AG09309 (cell line): ENCODE data around the gene RSBN1L.

ENCODE experiments used
- DNase-seq: peaks from one replicate; pipeline ENCODE4 v3.0.0-alpha.2; 2010; ENCODE audit warnings: low read depth
- H3K4me3 ChIP-seq: 2 replicates; pipeline ENCODE4 v1.5.1; 2011; ENCODE audit warnings: mild to moderate bottlenecking, low read depth, low read length, moderate library complexity; ENCODE audit not compliant: control insufficient read depth
- TF ChIP-seq, protein P1 (sequence below): IDR thresholded peaks from 2 replicates; pipeline ENCODE4 v1.5.1; 2011; ENCODE audit warnings: mild to moderate bottlenecking, low read depth, low read length, inconsistent platforms; ENCODE audit not compliant: insufficient read depth, control insufficient read depth; ENCODE audit errors: missing control alignments

RSBN1L gene

GRCh38 chr7:77799078-77799964, 103.1 kb downstream of the RSBN1L start:
- no peak for DNase-seq
- H3K4me3 ChIP-seq: peak overlapping the region; percentile 88
- TF ChIP-seq, protein P1, sequence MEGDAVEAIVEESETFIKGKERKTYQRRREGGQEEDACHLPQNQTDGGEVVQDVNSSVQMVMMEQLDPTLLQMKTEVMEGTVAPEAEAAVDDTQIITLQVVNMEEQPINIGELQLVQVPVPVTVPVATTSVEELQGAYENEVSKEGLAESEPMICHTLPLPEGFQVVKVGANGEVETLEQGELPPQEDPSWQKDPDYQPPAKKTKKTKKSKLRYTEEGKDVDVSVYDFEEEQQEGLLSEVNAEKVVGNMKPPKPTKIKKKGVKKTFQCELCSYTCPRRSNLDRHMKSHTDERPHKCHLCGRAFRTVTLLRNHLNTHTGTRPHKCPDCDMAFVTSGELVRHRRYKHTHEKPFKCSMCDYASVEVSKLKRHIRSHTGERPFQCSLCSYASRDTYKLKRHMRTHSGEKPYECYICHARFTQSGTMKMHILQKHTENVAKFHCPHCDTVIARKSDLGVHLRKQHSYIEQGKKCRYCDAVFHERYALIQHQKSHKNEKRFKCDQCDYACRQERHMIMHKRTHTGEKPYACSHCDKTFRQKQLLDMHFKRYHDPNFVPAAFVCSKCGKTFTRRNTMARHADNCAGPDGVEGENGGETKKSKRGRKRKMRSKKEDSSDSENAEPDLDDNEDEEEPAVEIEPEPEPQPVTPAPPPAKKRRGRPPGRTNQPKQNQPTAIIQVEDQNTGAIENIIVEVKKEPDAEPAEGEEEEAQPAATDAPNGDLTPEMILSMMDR: no peak

DNA sequence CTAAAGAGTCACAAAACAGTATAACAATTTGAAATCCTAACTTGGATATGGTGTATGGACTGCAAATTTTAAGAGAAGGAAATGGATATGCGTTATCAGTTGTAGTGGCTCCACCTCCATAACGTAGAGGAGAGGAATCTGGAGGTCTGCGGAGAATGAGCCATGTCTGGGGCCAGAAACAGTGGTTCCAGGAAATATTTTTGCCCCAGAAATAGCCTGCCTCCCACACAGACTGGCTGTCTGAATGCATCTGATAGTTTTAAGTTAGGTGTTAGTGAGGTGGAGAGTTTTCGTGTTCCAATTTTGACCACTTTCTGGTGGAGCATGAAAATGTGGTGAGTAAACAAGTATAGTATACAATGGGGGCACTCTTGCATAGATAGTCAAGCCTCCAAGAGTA, 103.9 kb downstream of the RSBN1L start:
- TF ChIP-seq, protein P1: no peak
- DNase-seq: no peak
- no peak overlapping the region for H3K4me3 ChIP-seq

DNA sequence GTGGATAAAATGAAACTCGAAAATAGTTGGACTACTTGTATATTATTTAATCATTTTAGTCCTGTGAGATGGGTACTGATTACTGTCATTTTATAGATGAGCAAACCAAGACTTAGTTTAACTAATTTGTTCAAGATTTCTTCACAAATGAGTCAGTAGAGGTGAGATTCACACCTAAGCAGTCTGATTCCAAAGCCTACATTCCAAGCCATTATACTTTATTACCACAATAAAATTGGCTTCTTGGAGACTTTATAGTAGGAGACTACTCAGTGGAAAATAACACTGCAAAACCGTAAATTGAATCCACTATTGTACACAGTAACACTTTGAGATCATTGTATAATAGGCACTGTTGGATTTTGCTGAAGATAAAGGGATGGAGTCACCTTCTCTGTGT, 104.5 kb downstream of the RSBN1L start:
- DNase-seq: no peak
- H3K4me3 ChIP-seq: no peak overlapping the region
- TF ChIP-seq, protein P1: no peak

DNA sequence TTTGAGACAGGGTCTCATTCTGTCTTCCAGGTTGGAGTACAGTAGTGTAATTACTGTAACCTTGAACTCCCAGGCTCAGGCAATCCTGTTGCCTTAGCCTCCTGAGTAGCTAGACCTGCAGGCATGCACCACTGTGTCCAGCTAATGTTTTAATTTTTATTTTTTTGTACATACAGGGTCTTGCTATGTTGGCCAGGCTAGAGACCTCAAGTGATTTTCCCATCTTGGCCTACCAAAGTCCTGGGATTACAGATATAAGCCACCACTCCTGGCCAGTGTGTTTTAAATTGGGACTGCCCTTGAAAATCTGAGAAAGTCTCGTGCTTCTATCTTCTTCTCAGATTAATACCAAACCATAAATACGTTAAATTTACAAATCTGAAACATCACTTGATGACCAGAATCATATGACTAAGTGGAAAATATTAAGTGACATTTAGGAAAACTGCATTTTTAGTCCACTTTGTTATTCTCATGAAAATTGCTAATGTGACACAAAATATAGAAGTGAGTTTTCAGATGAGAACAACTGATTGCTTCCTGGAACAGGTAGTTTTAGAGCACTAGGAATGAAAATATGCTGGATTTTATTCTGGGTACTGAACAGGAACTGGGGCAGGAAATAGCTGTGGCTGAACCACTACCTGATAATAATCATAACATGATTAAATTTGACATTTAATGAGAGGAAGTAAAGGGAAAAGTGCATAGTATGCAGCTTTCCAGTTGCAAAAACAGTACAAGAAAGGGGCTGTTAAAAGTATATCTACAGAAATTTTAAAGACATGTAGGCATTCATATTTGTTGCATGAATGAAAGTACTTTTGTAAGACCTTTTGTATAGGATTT, 106.5 kb downstream of the RSBN1L start:
- TF ChIP-seq, protein P1: no peak
- no peak for DNase-seq
- no peak overlapping the region for H3K4me3 ChIP-seq

GRCh38 chr7:77806425-77806824, 110.2 kb downstream of the RSBN1L start:
- TF ChIP-seq, protein P1: no peak
- no peak overlapping the region for H3K4me3 ChIP-seq
- no peak for DNase-seq

GRCh38 chr7:77808517-77808916, 112.3 kb downstream of the RSBN1L start:
- DNase-seq: no peak
- TF ChIP-seq, protein P1: no peak
- no peak overlapping the region for H3K4me3 ChIP-seq
